ENCODE measurements around the gene TSPAN3.

DNA sequence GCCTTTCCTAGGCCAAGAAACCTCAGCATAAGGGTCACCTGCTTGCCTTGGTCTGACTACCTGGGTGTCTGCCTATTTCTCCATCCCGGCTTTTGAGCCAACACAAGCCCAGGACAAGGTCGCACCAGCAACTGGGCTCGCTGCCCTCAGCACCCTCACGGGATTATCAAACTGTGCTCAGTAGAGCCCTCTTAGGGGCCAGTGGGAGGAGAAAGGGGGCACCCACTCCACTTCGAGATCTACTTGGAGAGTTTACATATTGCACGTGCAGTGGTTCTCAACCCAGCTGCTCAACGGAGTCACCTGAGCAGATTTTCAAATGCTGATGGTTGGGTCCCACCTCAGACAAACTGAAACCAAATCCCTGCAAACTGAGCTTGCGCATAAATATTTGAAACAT lies 31.1 kb downstream of the TSPAN3 start:
- TF ChIP-seq POLR2A (IDR thresholded peaks at IDR 0.05) = no peak
- TF ChIP-seq POLR2AphosphoS5 (IDR thresholded peaks at IDR 0.05) = no peak
- TF ChIP-seq, protein P1, sequence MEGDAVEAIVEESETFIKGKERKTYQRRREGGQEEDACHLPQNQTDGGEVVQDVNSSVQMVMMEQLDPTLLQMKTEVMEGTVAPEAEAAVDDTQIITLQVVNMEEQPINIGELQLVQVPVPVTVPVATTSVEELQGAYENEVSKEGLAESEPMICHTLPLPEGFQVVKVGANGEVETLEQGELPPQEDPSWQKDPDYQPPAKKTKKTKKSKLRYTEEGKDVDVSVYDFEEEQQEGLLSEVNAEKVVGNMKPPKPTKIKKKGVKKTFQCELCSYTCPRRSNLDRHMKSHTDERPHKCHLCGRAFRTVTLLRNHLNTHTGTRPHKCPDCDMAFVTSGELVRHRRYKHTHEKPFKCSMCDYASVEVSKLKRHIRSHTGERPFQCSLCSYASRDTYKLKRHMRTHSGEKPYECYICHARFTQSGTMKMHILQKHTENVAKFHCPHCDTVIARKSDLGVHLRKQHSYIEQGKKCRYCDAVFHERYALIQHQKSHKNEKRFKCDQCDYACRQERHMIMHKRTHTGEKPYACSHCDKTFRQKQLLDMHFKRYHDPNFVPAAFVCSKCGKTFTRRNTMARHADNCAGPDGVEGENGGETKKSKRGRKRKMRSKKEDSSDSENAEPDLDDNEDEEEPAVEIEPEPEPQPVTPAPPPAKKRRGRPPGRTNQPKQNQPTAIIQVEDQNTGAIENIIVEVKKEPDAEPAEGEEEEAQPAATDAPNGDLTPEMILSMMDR (IDR thresholded peaks at IDR 0.05) = no peak
- TF ChIP-seq EP300 (IDR thresholded peaks at IDR 0.05) = no peak
